Measurements from ENCODE around the gene TTC36.

The TTC36 gene

GRCh38 chr11:118544010-118544646, 16.9 kb downstream of the TTC36 start:
- Histone ChIP-seq H3K9me3 (no peaks in the 10 kb centered on the region), H3K4me3 (ENCODE audit: low read depth in 1 of 2, low read length in 1 of 2) (no peak overlapping the region), H3K36me3 (peaks cover 17% of the 10 kb centered on the region), H3K4me1 (ENCODE audit: control insufficient read depth in 1 of 2, insufficient read depth in 1 of 2, low read depth in 1 of 2, low read length in 1 of 2) (no peaks in the 10 kb centered on the region), H3K27me3 (no peaks in the 10 kb centered on the region), H3K27ac (no peak overlapping the region)
- TF ChIP-seq, protein P1, sequence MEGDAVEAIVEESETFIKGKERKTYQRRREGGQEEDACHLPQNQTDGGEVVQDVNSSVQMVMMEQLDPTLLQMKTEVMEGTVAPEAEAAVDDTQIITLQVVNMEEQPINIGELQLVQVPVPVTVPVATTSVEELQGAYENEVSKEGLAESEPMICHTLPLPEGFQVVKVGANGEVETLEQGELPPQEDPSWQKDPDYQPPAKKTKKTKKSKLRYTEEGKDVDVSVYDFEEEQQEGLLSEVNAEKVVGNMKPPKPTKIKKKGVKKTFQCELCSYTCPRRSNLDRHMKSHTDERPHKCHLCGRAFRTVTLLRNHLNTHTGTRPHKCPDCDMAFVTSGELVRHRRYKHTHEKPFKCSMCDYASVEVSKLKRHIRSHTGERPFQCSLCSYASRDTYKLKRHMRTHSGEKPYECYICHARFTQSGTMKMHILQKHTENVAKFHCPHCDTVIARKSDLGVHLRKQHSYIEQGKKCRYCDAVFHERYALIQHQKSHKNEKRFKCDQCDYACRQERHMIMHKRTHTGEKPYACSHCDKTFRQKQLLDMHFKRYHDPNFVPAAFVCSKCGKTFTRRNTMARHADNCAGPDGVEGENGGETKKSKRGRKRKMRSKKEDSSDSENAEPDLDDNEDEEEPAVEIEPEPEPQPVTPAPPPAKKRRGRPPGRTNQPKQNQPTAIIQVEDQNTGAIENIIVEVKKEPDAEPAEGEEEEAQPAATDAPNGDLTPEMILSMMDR (IDR thresholded peaks at IDR 0.05): no peak

DNA sequence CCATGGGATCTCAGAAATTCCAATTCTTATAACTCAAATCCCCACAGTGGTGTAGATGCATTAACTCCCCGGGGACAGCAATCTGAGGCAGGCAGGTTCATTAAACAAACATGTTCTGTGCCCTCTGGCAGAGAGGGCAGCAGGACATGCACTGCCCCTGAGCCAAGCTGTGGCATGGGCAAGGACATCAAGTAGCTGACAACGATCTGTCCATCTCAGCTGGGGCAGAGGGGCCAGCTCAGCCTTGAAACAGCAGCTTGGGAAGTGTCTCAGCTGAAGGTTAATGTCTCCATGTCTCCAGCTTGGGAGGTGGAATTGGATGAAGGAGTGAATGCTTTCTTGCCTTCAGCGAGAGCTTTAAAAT, 17.4 kb downstream of the TTC36 start:
- Histone ChIP-seq H3K36me3 (peaks cover 17% of the 10 kb centered on the region), H3K4me3 (ENCODE audit: low read depth in 1 of 2, low read length in 1 of 2) (no peak overlapping the region), H3K27ac (no peak overlapping the region), H3K4me1 (ENCODE audit: control insufficient read depth in 1 of 2, insufficient read depth in 1 of 2, low read depth in 1 of 2, low read length in 1 of 2) (no peaks in the 10 kb centered on the region), H3K27me3 (no peaks in the 10 kb centered on the region), H3K9me3 (no peaks in the 10 kb centered on the region)
- TF ChIP-seq, protein P1 (IDR thresholded peaks at IDR 0.05): no peak

DNA sequence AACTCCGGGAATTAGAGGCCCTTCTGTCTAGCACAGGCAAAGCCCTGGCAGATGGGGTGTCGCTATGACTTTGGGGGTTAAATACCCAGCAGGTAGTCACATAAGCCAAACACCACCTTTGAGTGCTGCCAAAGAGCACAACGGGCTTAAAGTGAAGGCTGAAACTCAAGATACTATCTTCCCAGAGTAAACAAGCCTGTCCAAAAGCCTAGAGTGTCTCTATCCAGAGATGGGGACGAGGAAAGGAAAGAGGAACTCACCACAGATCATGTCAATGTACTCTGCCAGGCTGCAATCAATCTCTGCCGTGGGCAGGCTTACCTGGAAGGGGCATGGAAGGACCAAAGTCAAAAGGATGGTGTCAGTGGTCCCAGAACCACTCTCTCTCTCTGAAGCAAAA, 18.3 kb downstream of the TTC36 start:
- Histone ChIP-seq H3K27me3 (no peaks in the 10 kb centered on the region), H3K9me3 (no peaks in the 10 kb centered on the region), H3K4me3 (ENCODE audit: low read depth in 1 of 2, low read length in 1 of 2) (no peak overlapping the region), H3K27ac (no peak overlapping the region), H3K4me1 (ENCODE audit: control insufficient read depth in 1 of 2, insufficient read depth in 1 of 2, low read depth in 1 of 2, low read length in 1 of 2) (no peaks in the 10 kb centered on the region), H3K36me3 (peaks cover 17% of the 10 kb centered on the region)
- TF ChIP-seq, protein P1 (IDR thresholded peaks at IDR 0.05): no peak

- H3K9me3 ChIP-seq: no peaks in the 10 kb centered on the region
- H3K4me3 ChIP-seq (ENCODE audit: low read depth in 1 of 2, low read length in 1 of 2): no peak overlapping the region
- H3K4me1 ChIP-seq (ENCODE audit: control insufficient read depth in 1 of 2, insufficient read depth in 1 of 2, low read depth in 1 of 2, low read length in 1 of 2): no peaks in the 10 kb centered on the region
- H3K27ac ChIP-seq: no peak overlapping the region
- no peaks in the 10 kb centered on the region for H3K27me3 ChIP-seq
- H3K36me3 ChIP-seq: peaks cover 22% of the 10 kb centered on the region
- TF ChIP-seq, protein P1 (IDR thresholded peaks at IDR 0.05): no peak
Observed at GRCh38 chr11:118547132-118547531, 19.9 kb downstream of the TTC36 start.

DNA sequence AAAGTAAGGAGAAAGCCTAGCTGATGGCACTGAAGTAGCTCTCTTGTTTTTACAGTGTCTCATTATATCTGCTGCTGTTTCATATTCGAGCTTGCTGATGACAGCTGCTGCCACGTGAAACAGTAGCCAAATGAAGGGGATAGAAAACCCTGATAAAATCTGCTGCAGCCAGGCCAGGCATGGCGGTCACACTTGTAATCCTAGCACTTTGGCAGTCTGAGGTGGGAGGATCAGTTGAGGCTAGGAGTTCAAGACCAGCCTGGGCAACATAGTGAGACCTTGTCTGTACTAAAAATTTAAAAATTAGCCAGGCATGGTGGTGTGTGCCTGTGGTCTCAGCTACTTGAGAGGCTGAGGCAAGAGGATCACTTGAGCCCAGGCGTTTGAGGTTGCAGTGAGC, 25.1 kb downstream of the TTC36 start:
- no peak overlapping the region for H3K4me3 ChIP-seq (ENCODE audit: low read depth in 1 of 2, low read length in 1 of 2)
- H3K9me3 ChIP-seq: no peaks in the 10 kb centered on the region
- H3K4me1 ChIP-seq (ENCODE audit: control insufficient read depth in 1 of 2, insufficient read depth in 1 of 2, low read depth in 1 of 2, low read length in 1 of 2): no peaks in the 10 kb centered on the region
- H3K27me3 ChIP-seq: no peaks in the 10 kb centered on the region
- no peak overlapping the region for H3K27ac ChIP-seq
- H3K36me3 ChIP-seq: peaks cover 33% of the 10 kb centered on the region
- TF ChIP-seq, protein P1 (IDR thresholded peaks at IDR 0.05): no peak
